ENCODE data around the gene GPR146. TPM values are rescaled to one million over a fixed set of nuclear protein-coding genes. Genes with fewer than 3 reads are reported as not detected.

Gene GPR146
- total and polyA plus RNA-seq, 8 donors: 2.0 to 14.6 (median 7.9) TPM

- Histone ChIP-seq H3K36me3 (no peaks in the 10 kb centered on the region), H3K9me3 (no peaks in the 10 kb centered on the region), H3K4me1 (peaks cover 34 to 68% (median 57%) of the 10 kb centered on the region in 4 donors), H3K27me3 (no peaks in the 10 kb centered on the region), H3K27ac (no peak overlapping the region), H3K4me3 (no peak overlapping the region)
- intact Hi-C loops (cut with DNase I; ENCODE audit: low total_unique reads): no loop called here
- 76 to 85% (median 82%) methylated on average over 15 of the region's 15 CpGs for WGBS, 5 donors
- no peak for TF ChIP-seq EP300 (IDR thresholded peaks at IDR 0.05)
- TF ChIP-seq CTCF (IDR thresholded peaks at IDR 0.05): no peak
- TF ChIP-seq POLR2AphosphoS5 (IDR thresholded peaks at IDR 0.05): no peak
- TF ChIP-seq POLR2A (IDR thresholded peaks at IDR 0.05): no peak
- no peak for DNase-seq
Measured at GRCh38 chr7:1078985-1079384, 34.6 kb downstream of the GPR146 start.

GRCh38 chr7:1079546-1079945 lies 35.2 kb downstream of the GPR146 start:
- Histone ChIP-seq H3K4me3 (no peak overlapping the region), H3K27me3 (no peaks in the 10 kb centered on the region), H3K27ac (no peak overlapping the region), H3K36me3 (no peaks in the 10 kb centered on the region), H3K4me1 (peaks cover 34 to 74% (median 63%) of the 10 kb centered on the region in 4 donors), H3K9me3 (no peaks in the 10 kb centered on the region)
- intact Hi-C loops (cut with DNase I; ENCODE audit: low total_unique reads): no loop called here
- TF ChIP-seq EP300 (IDR thresholded peaks at IDR 0.05) (no peak), POLR2AphosphoS5 (IDR thresholded peaks at IDR 0.05) (no peak), POLR2A (IDR thresholded peaks at IDR 0.05) (no peak), CTCF (IDR thresholded peaks at IDR 0.05) (no peak)
- no peak for DNase-seq
- WGBS, 5 donors: 73 to 92% (median 87%) methylated on average over 8 to 12 of the region's 12 CpGs

GRCh38 chr7:1080252-1080920 lies 36.0 kb downstream of the GPR146 start:
- intact Hi-C loops (cut with DNase I; ENCODE audit: low total_unique reads): no loop called here
- Histone ChIP-seq H3K9me3 (no peaks in the 10 kb centered on the region), H3K27ac (no peak overlapping the region), H3K4me3 (no peak overlapping the region), H3K4me1 (peaks cover 37 to 79% (median 71%) of the 10 kb centered on the region in 4 donors), H3K27me3 (no peaks in the 10 kb centered on the region), H3K36me3 (no peaks in the 10 kb centered on the region)
- WGBS, 5 donors: 90 to 94% (median 90%) methylated on average over 33 to 38 of the region's 38 CpGs
- DNase-seq: no peak
- no peak for TF ChIP-seq POLR2A (IDR thresholded peaks at IDR 0.05)
- TF ChIP-seq CTCF (IDR thresholded peaks at IDR 0.05): no peak
- TF ChIP-seq EP300 (IDR thresholded peaks at IDR 0.05): no peak
- TF ChIP-seq POLR2AphosphoS5 (IDR thresholded peaks at IDR 0.05): no peak

- intact Hi-C loops (cut with DNase I; ENCODE audit: low total_unique reads): no loop called here
- no peak overlapping the region for H3K4me3 ChIP-seq
- H3K9me3 ChIP-seq: no peaks in the 10 kb centered on the region
- H3K27me3 ChIP-seq: no peaks in the 10 kb centered on the region
- 88 to 93% (median 91%) methylated on average over 14 to 16 of the region's 16 CpGs for WGBS, 5 donors
- no peak for DNase-seq
- no peaks in the 10 kb centered on the region for H3K36me3 ChIP-seq
- H3K27ac ChIP-seq: no peak overlapping the region
- H3K4me1 ChIP-seq: peaks cover 40 to 78% (median 74%) of the 10 kb centered on the region in 4 donors
- TF ChIP-seq CTCF (IDR thresholded peaks at IDR 0.05) (no peak), POLR2AphosphoS5 (IDR thresholded peaks at IDR 0.05) (no peak), EP300 (IDR thresholded peaks at IDR 0.05) (no peak), POLR2A (IDR thresholded peaks at IDR 0.05) (no peak)
Measured at GRCh38 chr7:1080921-1081255, 36.5 kb downstream of the GPR146 start.

Measured in stomach (tissue), 9 donors.